ENCODE data around the gene WNK1.

The WNK1 gene

GRCh38 chr12:870378-870777 is 118.0 kb downstream of the WNK1 start:
- no peak for DNase-seq

DNA sequence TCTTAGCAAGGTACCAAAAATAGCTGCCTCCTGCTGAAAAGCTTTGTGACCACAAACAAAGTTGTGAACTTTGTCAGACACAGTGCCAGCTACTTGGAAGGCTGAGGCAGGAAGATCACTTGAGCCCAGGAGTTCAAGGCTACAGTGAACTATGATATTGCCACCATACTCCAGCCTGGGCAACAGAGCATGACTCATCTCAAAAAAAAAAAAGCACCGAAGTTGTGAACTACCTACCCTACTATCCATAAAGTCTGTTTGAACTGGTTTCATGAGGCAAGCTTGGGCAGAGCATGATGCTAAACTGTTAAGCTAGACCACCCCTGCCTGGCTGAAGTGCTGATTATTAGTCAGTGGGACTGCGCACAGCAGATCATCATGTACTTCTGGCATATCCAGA is 121.6 kb downstream of the WNK1 start:
- DNase-seq, result no peak

- no peak for DNase-seq
Observed at GRCh38 chr12:879641-880040, 127.3 kb downstream of the WNK1 start.

GRCh38 chr12:880656-881055 is 128.3 kb downstream of the WNK1 start:
- no peak for DNase-seq

DNA sequence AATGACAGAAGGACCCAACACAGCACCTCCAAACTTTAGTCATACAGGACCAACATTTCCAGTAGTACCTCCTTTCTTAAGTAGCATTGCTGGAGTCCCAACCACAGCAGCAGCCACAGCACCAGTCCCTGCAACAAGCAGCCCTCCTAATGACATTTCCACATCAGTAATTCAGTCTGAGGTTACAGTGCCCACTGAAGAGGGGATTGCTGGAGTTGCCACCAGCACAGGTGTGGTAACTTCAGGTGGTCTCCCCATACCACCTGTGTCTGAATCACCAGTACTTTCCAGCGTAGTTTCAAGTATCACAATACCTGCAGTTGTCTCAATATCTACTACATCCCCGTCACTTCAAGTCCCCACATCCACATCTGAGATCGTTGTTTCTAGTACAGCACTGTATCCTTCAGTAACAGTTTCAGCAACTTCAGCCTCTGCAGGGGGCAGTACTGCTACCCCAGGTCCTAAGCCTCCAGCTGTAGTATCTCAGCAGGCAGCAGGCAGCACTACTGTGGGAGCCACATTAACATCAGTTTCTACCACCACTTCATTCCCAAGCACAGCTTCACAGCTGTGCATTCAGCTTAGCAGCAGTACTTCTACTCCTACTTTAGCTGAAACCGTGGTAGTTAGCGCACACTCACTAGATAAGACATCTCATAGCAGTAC is 132.5 kb downstream of the WNK1 start:
- DNase-seq, result no peak

GRCh38 chr12:885701-886100 is 133.3 kb downstream of the WNK1 start:
- DNase-seq, result no peak

DNA sequence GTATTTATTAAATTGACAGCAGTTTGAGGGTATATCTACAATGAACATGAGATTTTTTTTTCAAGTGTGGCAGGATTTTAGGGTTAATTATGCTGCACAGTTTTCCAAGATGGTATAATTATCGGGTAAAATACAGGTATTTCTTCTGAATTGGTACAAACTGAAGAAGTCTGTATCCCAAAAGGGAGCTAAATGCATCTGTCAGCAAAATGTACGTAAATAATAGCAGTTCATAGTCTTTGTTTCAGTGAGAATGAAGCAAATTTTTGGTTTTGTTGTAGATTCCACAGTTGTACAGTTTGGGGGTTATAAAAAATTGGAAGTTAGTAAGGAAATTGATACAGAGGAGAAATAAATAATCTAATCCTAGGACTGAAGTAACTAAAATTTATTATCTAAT is 133.8 kb downstream of the WNK1 start:
- DNase-seq, result no peak

- no peak for DNase-seq
Observed at GRCh38 chr12:894226-894625, 141.8 kb downstream of the WNK1 start.

- DNase-seq, result no peak
Observed at GRCh38 chr12:896031-896430, 143.7 kb downstream of the WNK1 start.

GRCh38 chr12:897386-897785 is 145.0 kb downstream of the WNK1 start:
- no peak for DNase-seq

GRCh38 chr12:902581-902980 is 150.2 kb downstream of the WNK1 start:
- DNase-seq, result no peak

DNA sequence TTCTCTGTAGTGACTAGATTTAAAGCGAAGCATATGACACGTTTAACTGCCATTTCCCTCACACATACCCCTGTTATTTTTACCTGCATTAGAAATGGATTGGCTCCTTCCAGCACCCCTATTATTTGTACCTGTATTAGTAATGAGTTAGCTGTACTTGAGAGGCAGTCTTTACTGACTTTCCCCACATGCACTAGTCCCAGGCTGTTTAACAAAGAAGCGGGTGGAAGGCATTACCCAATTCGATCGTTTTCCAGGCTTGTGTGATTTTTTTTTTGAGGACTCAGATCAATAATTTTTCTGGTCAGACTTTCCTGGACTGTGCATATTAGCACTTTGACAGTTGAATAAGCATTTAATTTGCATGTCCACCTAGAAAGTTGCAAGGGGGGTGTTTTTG is 150.7 kb downstream of the WNK1 start:
- no peak for DNase-seq

DNA sequence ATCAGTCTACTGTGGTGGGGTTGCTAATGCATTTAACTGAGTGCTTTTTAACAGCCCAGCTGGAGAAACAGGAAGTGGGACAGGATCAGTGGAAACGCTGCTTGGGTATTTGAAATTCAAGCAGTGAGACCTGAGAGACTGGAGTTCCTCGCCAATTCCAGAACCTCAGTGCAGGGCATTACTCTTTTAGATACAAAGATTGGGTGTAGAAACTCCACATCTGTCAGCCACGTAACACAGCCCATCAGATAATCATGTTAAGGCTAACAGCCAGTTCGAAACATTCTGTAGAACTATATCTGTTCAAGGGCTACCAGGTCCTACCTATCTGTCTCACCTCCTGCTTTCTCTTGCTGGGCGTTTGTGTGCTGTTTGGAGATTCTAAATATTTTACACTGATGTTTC is 151.6 kb downstream of the WNK1 start:
- DNase-seq, result no peak

- DNase-seq, result no peak
Observed at GRCh38 chr12:905261-906031, 153.1 kb downstream of the WNK1 start.

DNA sequence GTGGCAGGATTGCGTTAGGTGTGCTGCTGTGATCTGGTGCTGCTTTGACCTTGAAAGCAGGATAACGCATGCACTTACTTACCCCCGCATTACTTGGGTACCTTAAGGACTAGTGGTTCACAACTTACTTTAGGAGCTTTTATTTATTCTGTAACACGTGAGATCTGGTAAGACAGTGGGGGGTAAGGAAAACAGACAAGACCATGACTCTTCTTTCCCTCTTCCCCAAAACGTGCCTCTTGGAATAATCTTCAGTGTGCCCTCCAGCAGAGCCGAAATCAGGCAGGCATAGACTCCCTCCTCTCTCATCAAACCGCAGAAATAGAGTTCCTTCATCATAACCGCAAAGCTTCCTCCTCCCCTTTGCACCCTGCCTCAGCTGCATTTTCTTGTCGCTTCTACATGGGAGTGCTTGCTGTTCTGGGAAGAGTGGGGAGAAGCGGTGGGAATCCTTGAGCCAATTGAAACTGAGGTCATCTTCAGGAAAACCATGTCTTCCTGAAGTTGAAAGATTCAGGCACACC is 153.7 kb downstream of the WNK1 start:
- no peak for DNase-seq

GRCh38 chr12:907413-908185 is 155.2 kb downstream of the WNK1 start:
- DNase-seq, result no peak

- no peak for DNase-seq
Observed at GRCh38 chr12:909861-910260, 157.5 kb downstream of the WNK1 start.

DNA sequence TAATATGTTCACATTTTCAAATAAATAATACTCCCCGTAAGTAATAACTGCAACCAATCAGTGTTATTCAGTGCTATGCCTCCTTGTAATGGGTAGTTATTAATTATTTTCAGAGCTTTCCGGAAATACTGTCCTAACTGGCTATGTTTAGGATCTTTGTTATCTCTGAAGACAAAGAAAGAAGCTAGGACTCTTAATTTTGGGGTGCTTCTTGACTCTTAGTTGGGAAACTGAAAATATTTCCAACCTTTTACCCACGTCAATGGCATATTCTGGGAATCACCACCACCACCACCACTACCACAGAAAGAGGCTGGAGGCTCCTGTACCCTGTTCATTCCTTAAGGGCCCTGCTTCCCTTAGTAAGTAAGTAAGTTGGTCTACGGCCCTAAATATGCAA is 158.0 kb downstream of the WNK1 start:
- no peak for DNase-seq

- DNase-seq, result no peak
Observed at GRCh38 chr12:911191-911826, 158.9 kb downstream of the WNK1 start.

- DNase-seq, result no peak
Observed at GRCh38 chr12:912466-913235, 160.3 kb downstream of the WNK1 start.

DNA sequence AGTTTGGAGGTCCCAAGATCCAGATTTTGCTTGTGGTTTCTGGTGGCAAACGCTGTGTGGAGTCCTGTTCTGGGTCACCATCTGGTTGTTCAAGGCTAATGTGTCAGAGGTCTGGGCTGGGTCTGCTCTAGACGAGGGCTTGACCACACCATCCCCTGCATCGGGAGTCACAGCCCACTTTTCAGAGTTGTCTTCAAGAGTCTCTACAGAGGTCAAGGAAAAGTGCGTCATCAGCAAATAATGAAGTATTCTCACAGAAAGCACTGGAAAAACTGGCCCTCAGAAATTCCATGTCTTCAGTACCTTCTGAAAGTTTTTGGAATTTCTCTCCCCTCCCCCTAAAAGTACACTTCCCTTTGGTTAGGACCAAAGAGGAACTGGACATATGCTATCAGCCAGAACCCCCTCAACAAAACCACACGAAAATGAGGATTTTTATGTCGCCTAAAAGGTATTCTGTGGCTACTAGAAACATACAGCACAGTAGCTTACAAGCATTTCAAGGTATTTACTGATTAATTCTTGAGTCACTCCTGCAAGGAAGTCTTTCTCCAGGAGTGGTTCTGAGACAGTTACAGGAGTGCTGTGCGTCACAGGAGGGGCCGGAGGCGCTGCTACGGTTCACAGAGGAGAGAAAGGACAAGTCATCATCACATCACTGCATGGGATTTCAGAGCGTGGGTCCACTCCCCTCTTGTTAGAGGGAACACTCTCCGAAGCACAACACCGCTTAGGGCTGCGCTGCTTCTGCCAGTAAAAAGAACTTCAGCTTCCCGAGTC is 161.7 kb downstream of the WNK1 start:
- no peak for DNase-seq

DNA sequence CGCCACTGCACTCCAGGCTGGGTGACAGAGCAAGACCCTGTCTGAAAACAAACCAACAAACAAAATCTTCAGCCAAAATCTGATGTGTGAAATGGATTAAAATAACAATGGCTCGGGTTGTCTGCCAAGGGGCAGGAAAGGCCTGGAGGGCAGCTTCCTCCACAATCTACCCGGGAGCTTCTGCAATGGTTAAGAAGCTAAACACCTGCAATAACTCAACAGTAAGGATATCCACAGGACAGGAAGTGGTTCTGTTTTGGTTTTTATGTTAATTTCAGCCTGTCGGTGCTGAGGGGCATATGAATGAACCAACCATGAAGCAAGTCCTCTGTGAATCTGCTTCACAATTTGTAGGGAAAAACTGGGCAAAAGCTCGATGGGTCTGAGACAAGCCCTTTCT is 162.7 kb downstream of the WNK1 start:
- DNase-seq, result no peak
